HG02885 (cell line): ENCODE measurements around the gene LAMP1.
A peak's percentile ranks its signal among the peaks of the same experiment; 100 is the strongest.
"Not testable (repeated sequence)": the region's sequence is repeated elsewhere in the genome, so short reads cannot be mapped to it uniquely, and the experiment has no call there.

Experiments
- ATAC-seq: cut with Tn5 transposase; IDR thresholded peaks from one replicate; pipeline ENCODE4 v1.9.1; 2021; ENCODE audit warnings: mild to moderate bottlenecking; ENCODE audit not compliant: unreplicated experiment, poor library complexity

LAMP1 gene

GRCh38 chr13:113296823-113297369 is at the start of gene LAMP1:
LAMP1 (plus strand) TSS chr13:113297239; CDS start chr13:113297435, 196 bp downstream.
- peak; percentile 83 for ATAC-seq

- ATAC-seq = no peak
Observed at GRCh38 chr13:113252516-113253095, 44.4 kb upstream of the LAMP1 start.

- ATAC-seq = not testable (repeated sequence)
Observed at GRCh38 chr13:113257908-113258307, 39.1 kb upstream of the LAMP1 start.

GRCh38 chr13:113258321-113259054 is 38.6 kb upstream of the LAMP1 start:
- ATAC-seq = no peak

GRCh38 chr13:113260996-113261395 is 36.0 kb upstream of the LAMP1 start:
- ATAC-seq = no peak

- not testable (repeated sequence) for ATAC-seq
Observed at GRCh38 chr13:113263016-113263415, 34.0 kb upstream of the LAMP1 start.

GRCh38 chr13:113267642-113268405 is 29.2 kb upstream of the LAMP1 start:
- no peak for ATAC-seq

GRCh38 chr13:113272031-113272430 is 25.0 kb upstream of the LAMP1 start:
- no peak for ATAC-seq

GRCh38 chr13:113272701-113273181 is 24.3 kb upstream of the LAMP1 start:
- no peak for ATAC-seq

- no peak for ATAC-seq
Observed at GRCh38 chr13:113273321-113273720, 23.7 kb upstream of the LAMP1 start.

- no peak for ATAC-seq
Observed at GRCh38 chr13:113273851-113274590, 23.0 kb upstream of the LAMP1 start.

DNA sequence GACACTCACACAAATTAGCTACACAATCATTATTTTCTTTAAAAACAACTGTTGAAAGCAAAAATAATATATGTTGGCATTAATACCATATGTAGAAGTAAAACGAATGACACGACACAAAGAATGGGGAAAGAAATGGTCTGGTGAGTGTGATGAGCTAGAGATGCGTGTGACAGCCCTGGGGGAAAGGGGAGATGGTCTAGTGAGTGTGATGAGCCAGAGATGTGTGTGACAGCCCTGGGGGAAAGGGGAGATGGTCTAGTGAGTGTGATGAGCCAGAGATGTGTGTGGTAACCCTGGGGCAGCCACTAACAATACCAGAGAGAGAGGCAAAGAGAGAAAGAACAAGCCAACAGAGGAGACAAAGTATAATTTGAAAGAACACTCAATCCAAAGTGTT is 22.3 kb upstream of the LAMP1 start:
- ATAC-seq = no peak

- peak; percentile 59 for ATAC-seq
Observed at GRCh38 chr13:113275387-113275786, 21.7 kb upstream of the LAMP1 start.

GRCh38 chr13:113280126-113280525 is 16.9 kb upstream of the LAMP1 start:
- no peak for ATAC-seq

DNA sequence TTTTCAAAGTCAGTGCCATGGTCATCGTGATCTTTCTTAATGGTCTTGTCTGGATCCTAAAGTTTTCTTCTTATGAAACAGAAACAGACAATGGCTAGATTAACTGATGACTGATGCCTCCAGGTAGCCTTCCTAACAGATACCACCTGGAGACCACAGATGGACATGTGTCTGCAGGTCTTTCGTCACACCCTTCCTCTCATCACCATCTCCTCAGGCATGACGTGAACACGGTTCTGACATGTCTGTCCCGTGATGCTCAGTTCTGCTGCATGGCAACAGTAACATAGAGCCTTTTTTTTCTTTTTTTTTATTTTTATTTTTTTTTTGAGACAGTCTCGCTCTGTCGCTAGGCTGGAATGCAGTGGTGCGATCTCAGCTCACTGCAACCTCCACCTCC is 13.1 kb upstream of the LAMP1 start:
- no peak for ATAC-seq

GRCh38 chr13:113288880-113289279 is 8.2 kb upstream of the LAMP1 start:
- ATAC-seq = no peak

DNA sequence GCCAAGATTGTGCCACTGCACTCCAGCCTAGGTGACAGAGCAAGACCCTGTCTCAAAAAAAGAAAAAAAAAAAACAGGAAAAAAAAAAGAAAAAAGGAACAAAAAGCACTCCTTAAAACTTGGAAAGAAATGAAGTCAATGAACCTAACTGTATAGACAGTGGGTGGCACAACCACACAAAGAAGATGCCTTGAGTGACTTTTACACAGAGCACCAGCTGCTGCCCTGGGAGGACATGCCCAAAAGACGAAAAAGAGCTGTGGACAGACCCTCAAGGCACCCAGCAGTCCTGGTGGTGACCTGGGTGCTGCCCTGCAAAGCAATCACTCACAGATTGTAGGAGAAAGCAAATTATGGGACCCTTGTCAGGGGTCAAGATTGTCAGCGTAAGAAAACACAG is 5.9 kb upstream of the LAMP1 start:
- ATAC-seq = no peak

GRCh38 chr13:113292021-113292862 is 4.8 kb upstream of the LAMP1 start:
- ATAC-seq = no peak

DNA sequence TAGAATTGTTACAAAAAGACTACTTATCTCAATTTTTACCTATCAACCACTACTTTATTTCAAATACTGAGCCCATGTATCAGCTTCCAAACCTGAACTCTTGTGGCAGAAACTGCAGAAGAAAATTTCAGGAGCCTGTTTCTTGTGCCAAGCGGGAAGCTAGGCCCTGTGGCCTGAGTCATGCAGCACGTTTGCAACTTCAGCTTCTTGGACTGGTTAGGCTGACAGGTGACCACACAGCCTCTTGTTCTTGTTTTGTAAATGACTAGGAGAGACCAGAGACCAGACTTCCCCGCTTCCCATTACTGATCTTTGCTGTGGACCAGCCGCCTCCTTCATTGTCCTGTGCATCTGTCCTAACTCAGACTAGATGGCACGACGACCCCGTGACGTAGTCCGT is 3.4 kb upstream of the LAMP1 start:
- ATAC-seq = no peak
